H1 (cell line): Measurements from ENCODE around the gene GREB1L. TPM values are rescaled to one million over a fixed set of nuclear protein-coding genes. Genes with fewer than 3 reads are reported as not detected.

Source experiments
- CTCF ChIA-PET: fragments of 300-600 bp; sonication (Branson Sonifier 250); formaldehyde crosslinking; loops from one replicate; lab custom pipeline; 2021; ENCODE audit not compliant: partially characterized antibody; lab: Charles Lee
- POLR2A ChIA-PET: fragments of 300-600 bp; sonication (Branson Sonifier 250); formaldehyde crosslinking; loops from one replicate; lab custom pipeline; 2021; ENCODE audit warnings: inconsistent platforms; ENCODE audit not compliant: partially characterized antibody; lab: Charles Lee
- DNase-seq, 2 experiments: peaks; one replicate each; pipeline versions ENCODE4 v3.0.0 to v3.0.0-alpha.2; 2010 to 2022; ENCODE audit warnings: low spot score in 2 of 2, low read depth in 1 of 2, mixed read lengths in 1 of 2
- FAIRE-seq: peaks from 2 replicates; lab custom pipeline; 2011; peaks lifted over from hg19 to GRCh38; lab: Jason Lieb, UNC
- H2AFZ ChIP-seq: 2 replicates; pipeline ENCODE4 v1.8.1; 2012; ENCODE audit warnings: low read length, inconsistent platforms
- H2AK5ac ChIP-seq: 2 replicates; pipeline ENCODE4 v1.6.1; 2013; ENCODE audit warnings: low read depth, low read length
- H2BK120ac ChIP-seq: replicated peaks from 2 replicates; pipeline ENCODE3; 2013; ENCODE audit warnings: low read depth, low read length, inconsistent platforms
- H2BK12ac ChIP-seq: 2 replicates; pipeline ENCODE4 v1.6.1; 2013; ENCODE audit warnings: low read depth, low read length
- H2BK15ac ChIP-seq: 2 replicates; pipeline ENCODE4 v1.6.1; 2013; ENCODE audit warnings: low read length
- H2BK20ac ChIP-seq: 2 replicates; pipeline ENCODE4 v1.6.1; 2013; ENCODE audit warnings: low read length
- H2BK5ac ChIP-seq: 2 replicates; pipeline ENCODE4 v1.6.1; 2013; ENCODE audit warnings: low read depth, low read length
- H3K14ac ChIP-seq: 2 replicates; pipeline ENCODE4 v1.6.1; 2013; ENCODE audit warnings: inconsistent platforms; ENCODE audit not compliant: insufficient read length
- H3K18ac ChIP-seq: 2 replicates; pipeline ENCODE4 v1.6.1; 2013; ENCODE audit warnings: low read length; ENCODE audit errors: extremely low read depth
- H3K23ac ChIP-seq: 2 replicates; pipeline ENCODE4 v1.6.1; 2013; ENCODE audit warnings: inconsistent platforms; ENCODE audit not compliant: insufficient read length
- H3K23me2 ChIP-seq: 2 replicates; pipeline ENCODE4 v1.6.1; 2013; ENCODE audit warnings: low read depth, low read length
- H3K27ac ChIP-seq: 2 replicates; pipeline ENCODE4 v1.6.1; 2011; ENCODE audit warnings: low read depth, low read length, inconsistent platforms
- H3K27me3 ChIP-seq, 4 experiments: replicated peaks in 1 of 4; 1 replicate in 1 of 4; 2 replicates in 3 of 4; pipeline versions ENCODE4 v1.6.1 to v1.8.1; 2011 to 2013; ENCODE audit warnings: low read length in 3 of 4, mild to moderate bottlenecking in 3 of 4, inconsistent platforms in 2 of 4, mixed read lengths in 2 of 4, moderate library complexity in 1 of 4; ENCODE audit not compliant: control insufficient read depth in 3 of 4, insufficient read depth in 3 of 4; ENCODE audit errors: extremely low read depth in 1 of 4
- H3K36me3 ChIP-seq, 4 experiments: 2 replicates each; pipeline versions ENCODE4 v1.6.1 to v1.8.1; 2011 to 2013; ENCODE audit warnings: mild to moderate bottlenecking in 4 of 4, low read length in 3 of 4, moderate library complexity in 2 of 4, control low read depth in 1 of 4, inconsistent platforms in 1 of 4; ENCODE audit not compliant: insufficient read depth in 4 of 4, control insufficient read depth in 2 of 4
- H3K4ac ChIP-seq: replicated peaks from 2 replicates; pipeline ENCODE3; 2013; ENCODE audit warnings: low read length, low read depth, mixed read lengths, inconsistent platforms; ENCODE audit not compliant: insufficient read length
- H3K4me1 ChIP-seq, 4 experiments: replicated peaks in 1 of 4; 1 replicate in 1 of 4; 2 replicates in 3 of 4; pipeline versions ENCODE4 v1.6.1 to v1.8.1; 2011 to 2013; ENCODE audit warnings: low read length in 3 of 4, inconsistent platforms in 2 of 4, mixed read lengths in 1 of 4; ENCODE audit not compliant: insufficient read depth in 4 of 4, control insufficient read depth in 3 of 4
- H3K4me2 ChIP-seq, 2 experiments: 2 replicates each; pipeline versions ENCODE4 v1.6.1 to v1.8.1; 2011 to 2013; ENCODE audit warnings: low read depth in 2 of 2, low read length in 2 of 2, control low read depth in 1 of 2, inconsistent platforms in 1 of 2, mild to moderate bottlenecking in 1 of 2; ENCODE audit not compliant: insufficient read depth in 1 of 2
- H3K4me3 ChIP-seq, 4 experiments: fragments of 200-600, 300-600 bp in 1 of 4; sonication (generic), shearing (Covaris generic), sonication (Bioruptor Twin) in 1 of 4; 2 replicates each; pipeline versions ENCODE4 v1.5.1 to v1.8.1; 2011 to 2016; ENCODE audit warnings: low read length in 4 of 4, low read depth in 3 of 4, control low read depth in 2 of 4, inconsistent platforms in 2 of 4, mild to moderate bottlenecking in 2 of 4, mixed read lengths in 1 of 4, moderate library complexity in 1 of 4; ENCODE audit not compliant: insufficient read depth in 2 of 4; ENCODE audit errors: extremely low read depth in 1 of 4
- H3K56ac ChIP-seq: replicated peaks from 2 replicates; pipeline ENCODE3; 2013; ENCODE audit warnings: low read depth, mild to moderate bottlenecking, mixed read lengths, low read length, inconsistent platforms; ENCODE audit not compliant: insufficient read length
- H3K79me1 ChIP-seq: 2 replicates; pipeline ENCODE4 v1.6.1; 2013; ENCODE audit warnings: low read depth, low read length, control low read depth
- H3K79me2 ChIP-seq, 2 experiments: 2 replicates each; pipeline versions ENCODE4 v1.6.1 to v1.8.1; 2012 to 2013; ENCODE audit warnings: low read length in 2 of 2, mild to moderate bottlenecking in 2 of 2, inconsistent platforms in 1 of 2; ENCODE audit not compliant: insufficient read depth in 2 of 2, control insufficient read depth in 1 of 2
- H3K9ac ChIP-seq, 4 experiments: replicated peaks in 1 of 4; 1 replicate in 1 of 4; 2 replicates in 3 of 4; pipeline versions ENCODE4 v1.6.1 to v1.8.1; 2011 to 2013; ENCODE audit warnings: low read depth in 3 of 4, low read length in 3 of 4, control low read depth in 2 of 4, mild to moderate bottlenecking in 2 of 4, moderate library complexity in 2 of 4, inconsistent platforms in 1 of 4; ENCODE audit errors: extremely low read depth in 1 of 4
- H3K9me3 ChIP-seq, 2 experiments: 2 replicates each; pipeline versions ENCODE4 v1.6.1 to v1.8.1; 2012 to 2013; ENCODE audit warnings: mild to moderate bottlenecking in 2 of 2, moderate library complexity in 2 of 2, control low read depth in 1 of 2, inconsistent platforms in 1 of 2, low read depth in 1 of 2, low read length in 1 of 2, mixed read lengths in 1 of 2; ENCODE audit not compliant: insufficient read depth in 2 of 2
- H4K20me1 ChIP-seq, 2 experiments: replicated peaks in 1 of 2; 2 replicates each; pipeline versions ENCODE3 to v1.8.1; 2011 to 2013; ENCODE audit warnings: inconsistent platforms in 2 of 2, low read length in 2 of 2, mild to moderate bottlenecking in 1 of 2; ENCODE audit not compliant: insufficient read depth in 2 of 2, control insufficient read depth in 1 of 2
- H4K5ac ChIP-seq: 2 replicates; pipeline ENCODE4 v1.6.1; 2013; ENCODE audit warnings: low read length, low read depth, mixed read lengths, inconsistent platforms; ENCODE audit not compliant: insufficient read length
- H4K8ac ChIP-seq: 2 replicates; pipeline ENCODE4 v1.8.0; 2013; ENCODE audit warnings: mild to moderate bottlenecking, moderate library complexity, low read length, inconsistent platforms; ENCODE audit not compliant: insufficient read depth; ENCODE audit errors: extremely low read depth
- H4K91ac ChIP-seq: replicated peaks from 2 replicates; pipeline ENCODE3; 2013; ENCODE audit warnings: low read length, mixed read lengths, inconsistent platforms; ENCODE audit not compliant: insufficient read length
- BRCA1 ChIP-seq: IDR thresholded peaks from 2 replicates; pipeline ENCODE4 v1.6.1; 2012; ENCODE audit warnings: low read depth, low read length, improper control_type of control experiment
- SRF ChIP-seq: IDR thresholded peaks from 2 replicates; pipeline ENCODE4 v1.6.1; 2011; ENCODE audit warnings: mild to moderate bottlenecking, low read depth, low read length, moderate library complexity
- polyA plus RNA-seq, 7 experiments: library from polyadenylated mRNA; depleted of rRNA in 3 of 7; stranded (reverse) in 5 of 7; unstranded in 2 of 7; fragments of >200 nt in 5 of 7; fragments of 200-250 nt in 2 of 7; gene quantifications; 1 replicate in 5 of 7; 2 replicates in 1 of 7; 4 replicates in 1 of 7; pipeline versions ENCODE4 v1.2.1 to v1.2.3, GENCODE V29; 2011 to 2013; ENCODE audit warnings: missing spikeins in 2 of 7, mixed read lengths in 2 of 7
- total RNA-seq: library from RNA; stranded (reverse); fragmentation: NEBNext Ultra II Directional; extraction: Animal tissue kit (Norgen Biotek cat#: 25700); gene quantifications from 2 replicates; pipeline ENCODE4 v1.2.1, GENCODE V29; 2021

The GREB1L gene
- total and polyA plus RNA-seq, 2 of the 8 experiments (the other 6 are each of a cell fraction or from before 2014, with no cell fraction given), result 0.34 to 1.6 TPM

DNA sequence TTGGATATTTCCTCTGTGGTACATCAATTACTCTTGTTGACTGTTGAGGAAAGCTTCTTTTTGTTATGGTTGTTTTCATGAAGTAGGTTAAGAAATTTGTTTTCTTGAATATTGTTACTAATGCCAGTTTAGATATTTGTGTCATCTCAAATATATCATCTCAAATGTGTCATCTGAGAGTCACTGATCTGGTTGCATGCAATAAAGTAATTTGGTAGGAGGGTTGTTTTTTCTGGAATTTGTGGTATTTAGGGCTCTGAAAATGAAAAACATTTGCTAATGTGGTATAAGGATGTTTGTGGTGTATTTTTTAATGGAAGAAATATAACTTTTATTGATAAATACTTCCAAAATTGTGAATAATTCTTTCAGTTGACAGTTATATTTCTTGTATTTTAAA lies 117.7 kb downstream of the GREB1L start:
- Histone ChIP-seq H2BK20ac (no peak overlapping the region), H4K91ac (no peak overlapping the region), H3K9ac (peak overlapping the region in 1 of 4 experiments; percentile 34; a peak in 1 of 7 replicates), H3K4me2 (no peak overlapping the region), H3K14ac (no peak overlapping the region), H3K27me3 (no peaks in the 10 kb centered on the region), H3K23me2 (no peaks in the 10 kb centered on the region), H3K9me3 (no peaks in the 10 kb centered on the region), H3K79me1 (no peaks in the 10 kb centered on the region), H2BK5ac (no peak overlapping the region), H3K4ac (no peak overlapping the region), H3K4me1 (peaks cover 0 to 7% (median 6%) of the 10 kb centered on the region in 4 experiments; a peak in 4 of 7 replicates), H2BK15ac (no peak overlapping the region), H2AFZ (no peak overlapping the region), H4K20me1 (no peaks in the 10 kb centered on the region), H4K5ac (no peak overlapping the region), H3K56ac (no peak overlapping the region), H2BK12ac (no peak overlapping the region), H3K27ac (no peak overlapping the region), H3K36me3 (no peaks in the 10 kb centered on the region), H3K18ac (no peak overlapping the region), H4K8ac (no peak overlapping the region), H3K23ac (no peak overlapping the region), H2BK120ac (no peak overlapping the region), H2AK5ac (no peak overlapping the region), H3K79me2 (no peaks in the 10 kb centered on the region), H3K4me3 (no peak overlapping the region)
- no peak for DNase-seq
- ChIA-PET POLR2A (no interaction called here), CTCF (no interaction called here)
- no peak for FAIRE-seq
- TF ChIP-seq SRF, result no peak
- no peak for TF ChIP-seq BRCA1
